Osteocyte (in vitro differentiated cells): ENCODE results near the gene DYNC2I2. TPM values are rescaled to one million over a fixed set of nuclear protein-coding genes. Genes with fewer than 3 reads are reported as not detected.

Experiments
- DNase-seq: peaks from one replicate; pipeline ENCODE4 v3.0.0; 2021; ENCODE audit warnings: mixed read lengths; ENCODE audit not compliant: unreplicated experiment; ENCODE audit errors: extremely low spot score
- H3K27ac Mint-ChIP-seq: one replicate; pipeline ENCODE4 v1.8.0; 2021; ENCODE audit warnings: mild to moderate bottlenecking, mixed read lengths; ENCODE audit not compliant: unreplicated experiment
- H3K27me3 Mint-ChIP-seq: one replicate; pipeline ENCODE4 v1.8.0; 2021; ENCODE audit warnings: mixed read lengths; ENCODE audit not compliant: unreplicated experiment
- H3K36me3 Mint-ChIP-seq: one replicate; pipeline ENCODE4 v1.8.0; 2021; ENCODE audit warnings: mixed read lengths; ENCODE audit not compliant: unreplicated experiment
- H3K4me1 Mint-ChIP-seq: one replicate; pipeline ENCODE4 v1.8.0; 2021; ENCODE audit warnings: mixed read lengths; ENCODE audit not compliant: unreplicated experiment
- H3K4me3 Mint-ChIP-seq: one replicate; pipeline ENCODE4 v1.8.0; 2021; ENCODE audit warnings: mild to moderate bottlenecking, moderate library complexity, mixed read lengths; ENCODE audit not compliant: unreplicated experiment
- H3K9me3 Mint-ChIP-seq: one replicate; pipeline ENCODE4 v1.8.0; 2021; ENCODE audit warnings: mixed read lengths; ENCODE audit not compliant: unreplicated experiment
- CTCF ChIP-seq: fragments of 200-600 bp; sonication (generic); IDR thresholded peaks from 2 replicates; pipeline ENCODE4 v1.5.0; 2021; ENCODE audit warnings: antibody characterized with exemption, mild to moderate bottlenecking, moderate library complexity
- total RNA-seq: library from RNA; stranded (reverse); gene quantifications from 2 replicates; pipeline ENCODE4 v1.2.1, GENCODE V29; 2021

The DYNC2I2 gene
- total RNA-seq, 1 donor from 2014 or later, result 62.5 TPM

DNA sequence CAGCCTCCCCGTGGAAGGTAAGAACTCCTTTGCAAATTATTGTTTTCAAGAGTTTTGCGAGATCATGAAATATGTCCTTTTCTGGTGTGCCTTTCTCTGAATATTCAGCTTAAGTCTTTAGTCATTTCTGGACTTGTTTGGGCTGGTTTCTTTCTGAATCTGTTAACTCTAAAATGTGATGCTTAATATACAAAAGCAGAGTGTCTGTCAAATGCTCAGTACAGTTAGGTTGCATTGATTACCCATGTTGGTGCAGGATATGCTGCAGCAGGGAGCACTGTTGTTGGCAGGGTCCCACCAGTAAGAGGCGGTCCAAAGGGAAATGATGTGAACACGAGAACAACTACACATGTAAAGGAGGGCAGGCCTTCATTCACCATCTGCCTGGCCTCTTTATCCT is 56.5 kb downstream of the DYNC2I2 start:
- no peaks in the 10 kb centered on the region for H3K4me1 Mint-ChIP-seq
- no peaks in the 10 kb centered on the region for H3K9me3 Mint-ChIP-seq
- H3K27ac Mint-ChIP-seq, result no peak overlapping the region
- no peak for DNase-seq
- H3K36me3 Mint-ChIP-seq, result peaks cover 58% of the 10 kb centered on the region
- no peak overlapping the region for H3K4me3 Mint-ChIP-seq
- no peaks in the 10 kb centered on the region for H3K27me3 Mint-ChIP-seq
- TF ChIP-seq CTCF, result no peak

- Mint-ChIP-seq H3K4me3 (no peak overlapping the region), H3K9me3 (no peaks in the 10 kb centered on the region), H3K4me1 (no peaks in the 10 kb centered on the region), H3K27me3 (no peaks in the 10 kb centered on the region), H3K36me3 (peaks cover 55% of the 10 kb centered on the region), H3K27ac (no peak overlapping the region)
- DNase-seq, result no peak
- TF ChIP-seq CTCF, result no peak
Observed at GRCh38 chr9:128595471-128595870, 61.2 kb downstream of the DYNC2I2 start.

GRCh38 chr9:128593856-128594255 is 62.8 kb downstream of the DYNC2I2 start:
- no peak for DNase-seq
- Mint-ChIP-seq H3K9me3 (no peaks in the 10 kb centered on the region), H3K4me1 (no peaks in the 10 kb centered on the region), H3K27me3 (no peaks in the 10 kb centered on the region), H3K4me3 (no peak overlapping the region), H3K27ac (no peak overlapping the region), H3K36me3 (peaks cover 49% of the 10 kb centered on the region)
- no peak for TF ChIP-seq CTCF

- Mint-ChIP-seq H3K4me1 (no peaks in the 10 kb centered on the region), H3K27ac (no peak overlapping the region), H3K27me3 (no peaks in the 10 kb centered on the region), H3K36me3 (peaks cover 47% of the 10 kb centered on the region), H3K4me3 (no peak overlapping the region), H3K9me3 (no peaks in the 10 kb centered on the region)
- TF ChIP-seq CTCF, result no peak
- DNase-seq, result no peak
Observed at GRCh38 chr9:128593039-128593438, 63.6 kb downstream of the DYNC2I2 start.

DNA sequence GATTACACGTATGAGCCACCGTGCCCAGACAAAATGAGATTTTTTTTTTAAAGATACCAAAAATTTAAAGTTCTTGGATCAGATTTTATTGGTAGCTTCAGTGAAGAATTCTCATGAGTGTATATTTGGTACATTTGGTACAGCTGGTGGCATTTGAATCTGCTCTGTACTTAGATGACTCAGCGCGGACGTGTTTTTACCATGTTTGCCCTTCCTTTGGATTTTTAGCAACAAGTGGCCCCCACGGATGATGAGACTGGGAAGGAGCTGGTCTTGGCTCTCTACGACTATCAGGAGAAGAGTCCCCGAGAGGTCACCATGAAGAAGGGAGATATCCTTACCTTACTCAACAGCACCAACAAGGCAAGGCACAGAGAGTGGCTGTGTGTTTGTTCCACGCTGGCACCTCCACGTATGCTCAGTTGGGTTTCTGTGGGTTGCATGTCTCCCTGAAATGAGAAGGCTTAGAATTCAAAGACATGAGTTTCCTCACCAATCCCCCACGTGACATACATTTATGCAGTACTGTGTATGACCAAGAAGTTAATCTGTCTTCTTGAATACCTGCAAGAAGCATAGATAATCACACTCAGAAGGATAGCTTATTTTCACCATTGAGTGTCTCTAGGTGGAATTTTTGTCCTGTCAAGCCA is 67.9 kb downstream of the DYNC2I2 start:
- H3K36me3 Mint-ChIP-seq, result peaks cover 60% of the 10 kb centered on the region
- no peak overlapping the region for H3K27ac Mint-ChIP-seq
- DNase-seq, result no peak
- H3K9me3 Mint-ChIP-seq, result no peaks in the 10 kb centered on the region
- TF ChIP-seq CTCF, result no peak
- H3K27me3 Mint-ChIP-seq, result no peaks in the 10 kb centered on the region
- H3K4me3 Mint-ChIP-seq, result no peak overlapping the region
- H3K4me1 Mint-ChIP-seq, result no peaks in the 10 kb centered on the region
